SU-DHL-6 (cell line): ENCODE data around the gene ZC3H7A.

Experiments
- CTCF ChIP-seq: fragments of 200-600 bp; sonication (generic); IDR thresholded peaks from one replicate; pipeline ENCODE4 v1.5.1; 2017; ENCODE audit warnings: antibody characterized with exemption, mild to moderate bottlenecking, low read length, moderate library complexity; ENCODE audit not compliant: insufficient read depth, poor library complexity, severe bottlenecking
- EZH2phosphoT487 ChIP-seq: fragments of 200-600 bp; sonication (generic), shearing (Covaris generic); conservative IDR thresholded peaks from 2 replicates; pipeline ENCODE4 v1.6.1; 2018; ENCODE audit warnings: mild to moderate bottlenecking, antibody characterized with exemption, low read length, moderate library complexity, mixed read lengths

GRCh38 chr16:11841026-11841425 lies 44.0 kb upstream of the ZC3H7A start:
- no peak for TF ChIP-seq CTCF
- no peak for TF ChIP-seq EZH2phosphoT487
